MG63 (cell line): ENCODE data around the gene ZBTB7A. TPM values are rescaled to one million over a fixed set of nuclear protein-coding genes. Genes with fewer than 3 reads are reported as not detected.

Experiments used
- DNase-seq: peaks from one replicate; pipeline ENCODE4 v3.0.0-alpha.2; 2020
- H3K27me3 ChIP-seq: fragments of 250-450 bp; sonication (Bioruptor Pico); 2 replicates; pipeline ENCODE4 v1.5.1; 2020; ENCODE audit warnings: mild to moderate bottlenecking, moderate library complexity
- H3K36me3 ChIP-seq: fragments of 250-450 bp; sonication (Bioruptor Pico); 2 replicates; pipeline ENCODE4 v1.5.1; 2020; ENCODE audit warnings: mild to moderate bottlenecking, moderate library complexity
- H3K4me3 ChIP-seq: fragments of 250-450 bp; sonication (Bioruptor Pico); 2 replicates; pipeline ENCODE4 v1.5.1; 2020; ENCODE audit warnings: mild to moderate bottlenecking, moderate library complexity
- H3K9me3 ChIP-seq: fragments of 250-450 bp; sonication (Bioruptor Pico); 2 replicates; pipeline ENCODE4 v1.5.1; 2020; ENCODE audit warnings: mild to moderate bottlenecking, moderate library complexity
- total RNA-seq: library from RNA; depleted of rRNA; stranded (reverse); fragments of >200 nt; shearing (Covaris generic); gene quantifications from 2 replicates; pipeline ENCODE4 v1.2.3, GENCODE V29; 2014; ENCODE audit warnings: low replicate concordance

The ZBTB7A gene
- total RNA-seq, 1 experiment from 2014 or later = 8.7 TPM

GRCh38 chr19:4096049-4096892, 29.6 kb upstream of the ZBTB7A start:
- Histone ChIP-seq H3K4me3 (no peak overlapping the region), H3K36me3 (no peaks in the 10 kb centered on the region; the same call in 1 of the 2 replicates), H3K9me3 (no peaks in the 10 kb centered on the region), H3K27me3 (no peaks in the 10 kb centered on the region)
- no peak for DNase-seq

GRCh38 chr19:4095488-4095844, 28.8 kb upstream of the ZBTB7A start:
- no peaks in the 10 kb centered on the region for H3K27me3 ChIP-seq
- no peaks in the 10 kb centered on the region; the same call in 1 of the 2 replicates for H3K36me3 ChIP-seq
- H3K4me3 ChIP-seq = no peak overlapping the region
- DNase-seq = no peak
- H3K9me3 ChIP-seq = no peaks in the 10 kb centered on the region

- no peak overlapping the region for H3K4me3 ChIP-seq
These were observed 28.2 kb upstream of the ZBTB7A start for GRCh38 chr19:4094761-4095487.

GRCh38 chr19:4094291-4094690, 27.6 kb upstream of the ZBTB7A start:
- Histone ChIP-seq H3K36me3 (no peaks in the 10 kb centered on the region; the same call in 1 of the 2 replicates), H3K27me3 (no peaks in the 10 kb centered on the region), H3K4me3 (no peak overlapping the region), H3K9me3 (no peaks in the 10 kb centered on the region)
- DNase-seq = no peak

More at GRCh38 chr19:4094761-4095487, 28.2 kb upstream of the ZBTB7A start:
- no peaks in the 10 kb centered on the region; the same call in 1 of the 2 replicates for H3K36me3 ChIP-seq
- no peaks in the 10 kb centered on the region for H3K27me3 ChIP-seq
- H3K9me3 ChIP-seq = no peaks in the 10 kb centered on the region
- DNase-seq = no peak

- Histone ChIP-seq H3K9me3 (no peaks in the 10 kb centered on the region), H3K36me3 (no peaks in the 10 kb centered on the region; the same call in 1 of the 2 replicates), H3K4me3 (no peak overlapping the region), H3K27me3 (no peaks in the 10 kb centered on the region)
- DNase-seq = no peak
These were observed 27.0 kb upstream of the ZBTB7A start for GRCh38 chr19:4093643-4094175.

GRCh38 chr19:4090356-4091220, 23.9 kb upstream of the ZBTB7A start:
- Histone ChIP-seq H3K36me3 (no peaks in the 10 kb centered on the region), H3K4me3 (no peak overlapping the region), H3K27me3 (no peaks in the 10 kb centered on the region), H3K9me3 (no peaks in the 10 kb centered on the region)
- no peak for DNase-seq

- Histone ChIP-seq H3K27me3 (no peaks in the 10 kb centered on the region), H3K9me3 (no peaks in the 10 kb centered on the region), H3K36me3 (no peaks in the 10 kb centered on the region), H3K4me3 (no peak overlapping the region)
- DNase-seq = no peak
These were observed 23.2 kb upstream of the ZBTB7A start for GRCh38 chr19:4089946-4090345.

- Histone ChIP-seq H3K4me3 (no peak overlapping the region), H3K36me3 (no peaks in the 10 kb centered on the region), H3K27me3 (no peaks in the 10 kb centered on the region), H3K9me3 (no peaks in the 10 kb centered on the region)
- no peak for DNase-seq
These were observed 22.8 kb upstream of the ZBTB7A start for GRCh38 chr19:4089400-4089908.

GRCh38 chr19:4088975-4089374, 22.3 kb upstream of the ZBTB7A start:
- DNase-seq = no peak
- no peaks in the 10 kb centered on the region for H3K27me3 ChIP-seq
- H3K9me3 ChIP-seq = no peaks in the 10 kb centered on the region
- H3K36me3 ChIP-seq = no peaks in the 10 kb centered on the region
- H3K4me3 ChIP-seq = no peak overlapping the region

- no peak for DNase-seq
- H3K4me3 ChIP-seq = no peak overlapping the region
- H3K36me3 ChIP-seq = no peaks in the 10 kb centered on the region
- H3K27me3 ChIP-seq = no peaks in the 10 kb centered on the region
- H3K9me3 ChIP-seq = no peaks in the 10 kb centered on the region
These were observed 21.3 kb upstream of the ZBTB7A start for GRCh38 chr19:4087787-4088679.

- no peaks in the 10 kb centered on the region for H3K9me3 ChIP-seq
- H3K27me3 ChIP-seq = no peaks in the 10 kb centered on the region
- no peaks in the 10 kb centered on the region for H3K36me3 ChIP-seq
- no peak overlapping the region for H3K4me3 ChIP-seq
- no peak for DNase-seq
These were observed 19.7 kb upstream of the ZBTB7A start for GRCh38 chr19:4086411-4086867.

GRCh38 chr19:4084547-4084877, 17.8 kb upstream of the ZBTB7A start:
- Histone ChIP-seq H3K36me3 (no peaks in the 10 kb centered on the region), H3K27me3 (no peaks in the 10 kb centered on the region), H3K9me3 (no peaks in the 10 kb centered on the region), H3K4me3 (no peak overlapping the region)
- DNase-seq = no peak

GRCh38 chr19:4083677-4084546, 17.2 kb upstream of the ZBTB7A start:
- H3K4me3 ChIP-seq = no peak overlapping the region

GRCh38 chr19:4082172-4082571, 15.5 kb upstream of the ZBTB7A start:
- DNase-seq = no peak
- H3K4me3 ChIP-seq = no peak overlapping the region
- no peaks in the 10 kb centered on the region for H3K9me3 ChIP-seq
- H3K36me3 ChIP-seq = no peaks in the 10 kb centered on the region
- no peaks in the 10 kb centered on the region for H3K27me3 ChIP-seq

More at GRCh38 chr19:4083677-4084546, 17.2 kb upstream of the ZBTB7A start:
- no peaks in the 10 kb centered on the region for H3K27me3 ChIP-seq
- H3K36me3 ChIP-seq = no peaks in the 10 kb centered on the region
- DNase-seq = no peak
- no peaks in the 10 kb centered on the region for H3K9me3 ChIP-seq
